Measurements from ENCODE around the gene GTSE1.

Gene GTSE1

GRCh38 chr22:46350646-46351045, 54.0 kb downstream of the GTSE1 start:
- no peak for ATAC-seq
- no peak for TF ChIP-seq TCF4 (CRISPR knock-in tag; IDR thresholded peaks at IDR 0.05; ENCODE audit: borderline replicate concordance)
- TF ChIP-seq ZNF8 (CRISPR knock-in tag; IDR thresholded peaks at IDR 0.05), result no peak
- no peak for TF ChIP-seq OSR1 (CRISPR knock-in tag; IDR thresholded peaks at IDR 0.05)
- no peak for TF ChIP-seq POU6F1 (CRISPR knock-in tag; IDR thresholded peaks at IDR 0.05; ENCODE audit: borderline replicate concordance, low read depth)
- TF ChIP-seq ZNF565 (CRISPR knock-in tag; conservative IDR thresholded peaks at IDR 0.05; ENCODE audit: low read depth), result no peak
- TF ChIP-seq ISL1 (CRISPR knock-in tag; IDR thresholded peaks at IDR 0.05), result no peak
- no peak for TF ChIP-seq CSDC2 (CRISPR knock-in tag; IDR thresholded peaks at IDR 0.05)
- no peak for TF ChIP-seq SNAI2 (CRISPR knock-in tag; IDR thresholded peaks at IDR 0.05)
- no peak for TF ChIP-seq ESRRG (CRISPR knock-in tag; IDR thresholded peaks at IDR 0.05)
- TF ChIP-seq ZFP3 (CRISPR knock-in tag; IDR thresholded peaks at IDR 0.05), result no peak
- TF ChIP-seq ZC3H10 (CRISPR knock-in tag; IDR thresholded peaks at IDR 0.05), result no peak
- no peak for TF ChIP-seq TOX (CRISPR knock-in tag; IDR thresholded peaks at IDR 0.05; ENCODE audit: borderline replicate concordance)
- TF ChIP-seq ARNTL (CRISPR knock-in tag; IDR thresholded peaks at IDR 0.05; ENCODE audit: borderline replicate concordance, low read depth), result no peak
- no peak for TF ChIP-seq CREB5 (CRISPR knock-in tag; IDR thresholded peaks at IDR 0.05; ENCODE audit: low read depth)
- no peak for TF ChIP-seq PATZ1 (CRISPR knock-in tag; IDR thresholded peaks at IDR 0.05; ENCODE audit: borderline replicate concordance)
- TF ChIP-seq CSRNP3 (CRISPR knock-in tag; IDR thresholded peaks at IDR 0.05), result no peak
- TF ChIP-seq PPARA (CRISPR knock-in tag; IDR thresholded peaks at IDR 0.05; ENCODE audit: borderline replicate concordance), result no peak
- no peak for TF ChIP-seq BACH2 (CRISPR knock-in tag; IDR thresholded peaks at IDR 0.05; ENCODE audit: borderline replicate concordance)
- TF ChIP-seq ZNF70 (CRISPR knock-in tag; IDR thresholded peaks at IDR 0.05), result no peak

- no peak for ATAC-seq
- TF ChIP-seq BACH2 (CRISPR knock-in tag; IDR thresholded peaks at IDR 0.05; ENCODE audit: borderline replicate concordance) (no peak), ZC3H10 (CRISPR knock-in tag; IDR thresholded peaks at IDR 0.05) (no peak), POU6F1 (CRISPR knock-in tag; IDR thresholded peaks at IDR 0.05; ENCODE audit: borderline replicate concordance, low read depth) (no peak), PATZ1 (CRISPR knock-in tag; IDR thresholded peaks at IDR 0.05; ENCODE audit: borderline replicate concordance) (no peak), ZFP30 (CRISPR knock-in tag; IDR thresholded peaks at IDR 0.05) (no peak), CSDC2 (CRISPR knock-in tag; IDR thresholded peaks at IDR 0.05) (no peak), OSR1 (CRISPR knock-in tag; IDR thresholded peaks at IDR 0.05) (no peak), GLIS3 (CRISPR knock-in tag; IDR thresholded peaks at IDR 0.05) (no peak), ARNTL (CRISPR knock-in tag; IDR thresholded peaks at IDR 0.05; ENCODE audit: borderline replicate concordance, low read depth) (no peak), TCF4 (CRISPR knock-in tag; IDR thresholded peaks at IDR 0.05; ENCODE audit: borderline replicate concordance) (no peak), RARB (CRISPR knock-in tag; IDR thresholded peaks at IDR 0.05) (no peak), ISL1 (CRISPR knock-in tag; IDR thresholded peaks at IDR 0.05) (no peak), ZNF565 (CRISPR knock-in tag; conservative IDR thresholded peaks at IDR 0.05; ENCODE audit: low read depth) (no peak), PPARA (CRISPR knock-in tag; IDR thresholded peaks at IDR 0.05; ENCODE audit: borderline replicate concordance) (no peak), ZFP3 (CRISPR knock-in tag; IDR thresholded peaks at IDR 0.05) (no peak), CREB5 (CRISPR knock-in tag; IDR thresholded peaks at IDR 0.05; ENCODE audit: low read depth) (no peak), ZNF8 (CRISPR knock-in tag; IDR thresholded peaks at IDR 0.05) (no peak), ZNF70 (CRISPR knock-in tag; IDR thresholded peaks at IDR 0.05) (no peak)
Measured at GRCh38 chr22:46351131-46351735, 54.6 kb downstream of the GTSE1 start.

All from SK-N-SH treated with all-trans-retinoic acid at 6 μM for 48 hours (cell line).